ENCODE results near the gene C1orf141.

DNA sequence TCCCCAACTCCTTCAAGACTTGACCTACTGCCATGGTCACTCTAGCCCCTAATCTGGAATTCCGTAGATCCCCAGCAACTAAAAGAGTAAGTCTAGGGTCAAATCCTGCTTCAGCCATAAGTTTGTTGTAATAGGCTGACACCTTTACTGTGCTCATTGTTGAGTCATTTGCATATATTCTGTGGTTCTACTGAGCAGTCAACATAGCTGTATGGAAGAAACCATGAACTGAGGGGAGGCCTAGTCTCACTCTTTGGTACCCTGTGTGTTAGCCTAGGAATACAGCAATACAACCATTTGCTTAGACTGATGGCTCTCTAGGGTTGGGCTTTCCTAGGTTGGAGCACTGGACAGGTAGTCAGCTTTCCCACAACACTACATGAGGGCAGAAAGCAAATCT lies 57.2 kb downstream of the C1orf141 start:
- no peak for TF ChIP-seq CTCF (IDR thresholded peaks at IDR 0.05; ENCODE audit: low read length)
- TF ChIP-seq EZH2 (optimal IDR thresholded peaks at IDR 0.05; ENCODE audit: low read depth, low read length) = no peak
- no peak for TF ChIP-seq EZH2phosphoT487 (IDR thresholded peaks at IDR 0.05; ENCODE audit: low read length)
